ENCODE results near the gene METAP1D.

DNA sequence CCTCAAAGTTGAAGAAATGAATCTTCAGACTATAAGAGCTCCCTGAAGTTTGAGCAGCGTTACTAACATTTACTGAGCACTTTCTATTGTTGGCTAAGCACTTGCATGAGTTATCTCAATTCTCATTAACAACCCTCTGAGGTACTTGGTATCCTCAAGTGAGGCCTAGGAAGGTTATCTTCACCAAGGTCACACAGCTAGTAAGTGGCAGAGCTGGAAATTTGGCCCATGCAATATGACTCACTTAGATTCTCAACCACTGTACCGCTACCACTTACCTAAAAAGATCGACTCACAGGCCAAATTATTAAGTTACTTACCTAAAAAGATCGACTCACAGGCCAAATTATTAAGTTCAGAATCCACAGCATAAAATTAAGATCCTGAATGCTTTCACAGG is 8.7 kb upstream of the METAP1D start:
- TF ChIP-seq, protein P1, sequence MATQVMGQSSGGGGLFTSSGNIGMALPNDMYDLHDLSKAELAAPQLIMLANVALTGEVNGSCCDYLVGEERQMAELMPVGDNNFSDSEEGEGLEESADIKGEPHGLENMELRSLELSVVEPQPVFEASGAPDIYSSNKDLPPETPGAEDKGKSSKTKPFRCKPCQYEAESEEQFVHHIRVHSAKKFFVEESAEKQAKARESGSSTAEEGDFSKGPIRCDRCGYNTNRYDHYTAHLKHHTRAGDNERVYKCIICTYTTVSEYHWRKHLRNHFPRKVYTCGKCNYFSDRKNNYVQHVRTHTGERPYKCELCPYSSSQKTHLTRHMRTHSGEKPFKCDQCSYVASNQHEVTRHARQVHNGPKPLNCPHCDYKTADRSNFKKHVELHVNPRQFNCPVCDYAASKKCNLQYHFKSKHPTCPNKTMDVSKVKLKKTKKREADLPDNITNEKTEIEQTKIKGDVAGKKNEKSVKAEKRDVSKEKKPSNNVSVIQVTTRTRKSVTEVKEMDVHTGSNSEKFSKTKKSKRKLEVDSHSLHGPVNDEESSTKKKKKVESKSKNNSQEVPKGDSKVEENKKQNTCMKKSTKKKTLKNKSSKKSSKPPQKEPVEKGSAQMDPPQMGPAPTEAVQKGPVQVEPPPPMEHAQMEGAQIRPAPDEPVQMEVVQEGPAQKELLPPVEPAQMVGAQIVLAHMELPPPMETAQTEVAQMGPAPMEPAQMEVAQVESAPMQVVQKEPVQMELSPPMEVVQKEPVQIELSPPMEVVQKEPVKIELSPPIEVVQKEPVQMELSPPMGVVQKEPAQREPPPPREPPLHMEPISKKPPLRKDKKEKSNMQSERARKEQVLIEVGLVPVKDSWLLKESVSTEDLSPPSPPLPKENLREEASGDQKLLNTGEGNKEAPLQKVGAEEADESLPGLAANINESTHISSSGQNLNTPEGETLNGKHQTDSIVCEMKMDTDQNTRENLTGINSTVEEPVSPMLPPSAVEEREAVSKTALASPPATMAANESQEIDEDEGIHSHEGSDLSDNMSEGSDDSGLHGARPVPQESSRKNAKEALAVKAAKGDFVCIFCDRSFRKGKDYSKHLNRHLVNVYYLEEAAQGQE (IDR thresholded peaks at IDR 0.05; ENCODE audit: low read depth): no peak
- TF ChIP-seq FOXM1 (IDR thresholded peaks at IDR 0.05; ENCODE audit: borderline replicate concordance, low read depth) (no peak), RAD21 (IDR thresholded peaks at IDR 0.05; ENCODE audit: low read depth) (no peak), CREB1 (IDR thresholded peaks at IDR 0.05; ENCODE audit: low read depth) (no peak)
- TF ChIP-seq, protein P2, sequence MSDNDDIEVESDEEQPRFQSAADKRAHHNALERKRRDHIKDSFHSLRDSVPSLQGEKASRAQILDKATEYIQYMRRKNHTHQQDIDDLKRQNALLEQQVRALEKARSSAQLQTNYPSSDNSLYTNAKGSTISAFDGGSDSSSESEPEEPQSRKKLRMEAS (IDR thresholded peaks at IDR 0.05): no peak
